Activated T-cell treated with anti-CD3 and anti-CD28 coated beads, Interleukin-2, amount 50 U/mL, for 24 hours (primary cell): ENCODE results near the gene ELF4.
A peak's percentile ranks its signal among the peaks of the same experiment; 100 is the strongest.

ENCODE experiments used
- DNase-seq: peaks from one replicate; pipeline ENCODE4 v3.0.0-alpha.2; 2020
- H3K27ac Mint-ChIP-seq: 2 replicates; pipeline ENCODE4 v1.8.0; 2020; ENCODE audit warnings: mild to moderate bottlenecking, mixed read lengths
- H3K27me3 Mint-ChIP-seq: 2 replicates; pipeline ENCODE4 v1.8.0; 2020; ENCODE audit warnings: mixed read lengths
- H3K36me3 Mint-ChIP-seq: 2 replicates; pipeline ENCODE4 v1.8.0; 2020; ENCODE audit warnings: low read depth, mixed read lengths
- H3K4me1 Mint-ChIP-seq: 2 replicates; pipeline ENCODE4 v1.8.0; 2020; ENCODE audit warnings: low read depth, mixed read lengths
- H3K4me3 Mint-ChIP-seq: 2 replicates; pipeline ENCODE4 v1.8.0; 2020; ENCODE audit warnings: mild to moderate bottlenecking, moderate library complexity, mixed read lengths
- H3K9me3 Mint-ChIP-seq: 2 replicates; pipeline ENCODE4 v1.8.0; 2020; ENCODE audit warnings: mixed read lengths

ELF4 gene

DNA sequence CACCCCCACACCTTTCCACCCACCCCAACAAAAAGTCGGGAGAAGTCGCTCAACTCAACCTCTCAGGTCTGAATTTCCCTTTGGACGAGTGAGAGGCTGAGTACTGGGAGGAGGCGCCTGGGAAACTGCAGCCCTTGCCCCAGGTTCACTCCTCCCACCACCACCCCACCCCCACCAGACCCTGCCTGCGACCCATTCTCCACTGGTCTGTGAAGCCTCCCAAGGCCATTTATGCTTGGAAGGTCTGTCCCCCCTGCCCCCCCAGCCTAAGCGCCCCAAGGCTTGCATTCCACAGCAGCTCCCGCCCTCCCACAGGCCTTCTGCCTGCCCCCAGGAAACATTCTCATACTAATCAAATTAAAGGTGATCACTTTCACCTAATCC is 27.2 kb downstream of the ELF4 start:
- Mint-ChIP-seq H3K9me3 (no peaks in the 10 kb centered on the region), H3K27ac (peak overlapping the region; percentile 91), H3K4me1 (peaks cover 80% of the 10 kb centered on the region), H3K4me3 (peak overlapping the region; percentile 59), H3K36me3 (peaks cover 19% of the 10 kb centered on the region), H3K27me3 (peaks cover 11% of the 10 kb centered on the region)
- no peak for DNase-seq

DNA sequence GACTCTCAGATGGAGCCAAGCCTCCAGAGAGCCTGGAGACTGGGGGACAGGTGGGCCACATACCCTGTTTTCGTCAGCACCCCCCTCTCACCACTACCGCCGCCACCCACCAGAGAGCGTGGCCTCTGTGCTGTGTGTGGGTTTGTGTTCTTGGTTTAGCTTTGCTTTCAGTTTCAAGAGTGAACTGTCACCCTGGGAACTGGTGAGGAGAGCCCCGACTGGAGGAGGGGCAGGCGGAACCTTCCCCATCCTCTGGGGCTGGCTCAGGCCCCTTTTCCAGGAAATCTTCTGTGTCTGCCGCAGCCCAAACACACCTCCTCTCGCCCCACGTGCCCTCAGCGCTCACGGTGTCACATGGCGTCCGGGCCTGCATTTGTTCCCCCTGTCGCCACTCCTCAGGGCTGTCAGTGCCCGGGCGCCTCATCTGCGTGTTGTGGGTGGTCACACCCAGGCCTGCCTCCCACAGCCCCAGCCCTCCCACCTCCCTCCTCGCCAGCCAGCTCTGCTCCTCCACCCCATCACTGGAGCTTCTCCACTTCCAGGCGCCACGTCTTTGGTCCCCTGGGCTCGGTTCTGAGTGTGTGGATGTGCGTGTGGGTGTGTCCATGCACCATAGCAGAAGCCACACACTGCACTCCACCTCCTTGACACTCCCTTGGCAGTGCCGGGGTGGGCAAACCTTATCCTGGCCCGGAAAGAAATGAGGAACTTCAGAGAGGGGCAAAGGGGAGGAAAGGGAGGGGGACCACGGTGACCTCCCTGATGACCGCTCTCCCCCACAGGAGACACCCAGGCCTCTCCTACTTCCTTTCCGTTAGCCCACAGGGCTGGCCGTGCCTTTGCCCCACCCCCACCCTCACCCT is 27.8 kb downstream of the ELF4 start:
- Mint-ChIP-seq H3K27ac (peak overlapping the region; percentile 89), H3K27me3 (peaks cover 8% of the 10 kb centered on the region), H3K4me1 (peaks cover 74% of the 10 kb centered on the region), H3K4me3 (peak overlapping the region; percentile 59), H3K9me3 (no peaks in the 10 kb centered on the region), H3K36me3 (peaks cover 21% of the 10 kb centered on the region)
- DNase-seq, result peak; percentile 79

DNA sequence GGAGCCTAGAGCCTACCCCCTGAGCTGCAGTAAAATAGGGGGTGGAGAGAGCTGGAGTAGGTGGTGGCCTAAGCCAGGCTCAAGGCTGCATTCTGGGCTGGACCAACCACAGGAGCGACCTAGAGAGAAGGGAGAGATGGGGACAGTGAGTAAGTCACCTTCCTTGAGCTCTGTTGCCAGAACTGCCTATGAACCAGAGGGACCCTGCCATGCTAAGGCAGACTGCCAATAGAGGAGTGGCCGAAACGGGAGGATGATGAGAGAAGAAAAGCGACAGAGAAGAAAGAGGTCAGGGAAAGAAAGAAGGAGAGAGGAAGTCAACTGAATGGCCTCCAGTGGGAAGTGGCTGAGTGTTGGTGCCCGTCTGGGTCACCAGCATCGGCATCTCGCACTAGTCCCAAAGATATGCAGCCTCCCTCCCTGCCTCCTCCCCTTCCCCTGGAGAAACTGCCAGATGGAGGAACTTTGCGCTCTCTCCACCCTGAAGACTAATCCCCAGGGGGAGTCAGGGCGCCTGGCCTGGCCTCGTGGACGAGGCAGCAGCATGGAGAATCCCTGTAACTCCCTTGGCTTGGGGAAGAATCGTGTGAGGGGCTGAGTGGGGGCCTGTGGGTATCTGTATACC is 28.8 kb downstream of the ELF4 start:
- H3K36me3 Mint-ChIP-seq, result peaks cover 28% of the 10 kb centered on the region
- DNase-seq, result no peak

DNA sequence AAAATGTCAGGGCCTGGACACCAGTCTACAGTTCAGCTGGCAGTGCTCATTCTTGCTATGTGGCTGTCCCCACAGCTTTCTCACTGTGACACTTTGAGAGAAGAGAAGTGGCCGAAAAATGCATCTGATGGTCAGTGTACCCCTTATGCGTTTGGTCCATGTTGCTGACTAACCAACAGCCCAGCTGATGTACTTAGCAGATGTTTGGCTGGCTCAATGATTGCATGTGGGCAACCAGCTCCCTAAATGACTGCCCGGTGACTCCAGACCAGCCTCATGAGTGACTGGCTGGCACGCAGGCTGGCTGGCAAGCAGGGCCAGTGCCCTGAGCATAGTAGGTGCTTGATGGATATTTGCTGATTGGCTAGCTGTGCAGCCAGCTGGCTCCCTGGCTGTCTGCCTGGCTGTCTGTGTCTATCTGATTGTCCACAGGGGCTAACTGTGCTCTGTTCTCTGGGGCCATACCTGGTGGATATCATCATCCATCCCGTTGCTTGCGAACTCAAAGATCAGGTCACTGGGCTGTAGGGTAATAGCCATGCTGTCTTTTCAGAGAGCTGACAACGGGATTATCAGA is 29.4 kb downstream of the ELF4 start:
- Mint-ChIP-seq H3K27me3 (peaks cover 11% of the 10 kb centered on the region), H3K9me3 (no peaks in the 10 kb centered on the region), H3K36me3 (peaks cover 24% of the 10 kb centered on the region), H3K4me3 (no peak overlapping the region), H3K27ac (peak overlapping the region; percentile 89), H3K4me1 (peaks cover 59% of the 10 kb centered on the region)
- DNase-seq, result no peak

More for the DNA sequence above, 28.8 kb downstream of the ELF4 start:
- Mint-ChIP-seq H3K4me1 (peaks cover 65% of the 10 kb centered on the region), H3K4me3 (no peak overlapping the region), H3K27ac (peak overlapping the region; percentile 89), H3K9me3 (no peaks in the 10 kb centered on the region), H3K27me3 (peaks cover 11% of the 10 kb centered on the region)

DNA sequence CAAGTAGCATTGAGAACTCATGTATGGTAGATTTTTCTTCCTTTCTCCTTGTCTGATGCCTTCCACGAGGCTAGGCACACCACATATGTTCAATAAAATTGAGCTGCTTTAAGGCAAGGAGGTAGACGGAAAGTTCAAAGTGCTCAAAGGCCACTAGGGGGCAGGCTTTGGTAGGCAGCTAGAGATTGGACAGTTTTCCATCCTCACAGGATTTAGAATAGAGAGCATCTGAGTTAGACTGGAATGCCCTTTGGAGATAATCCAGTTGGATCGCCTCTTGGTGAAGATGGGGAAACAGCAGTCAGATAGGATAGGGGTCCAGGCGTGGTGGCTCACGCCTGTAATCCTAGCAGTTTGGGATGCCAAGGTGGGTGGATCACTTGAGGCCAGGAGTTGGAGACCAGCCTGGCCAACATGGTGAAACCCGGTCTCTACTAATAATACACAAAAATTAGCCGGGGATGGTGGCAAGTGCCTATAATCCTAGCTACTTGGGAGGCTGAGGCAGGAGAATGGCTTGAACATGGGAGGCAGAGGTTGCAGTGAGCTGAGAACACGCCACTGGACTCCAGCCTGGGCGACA is 30.4 kb downstream of the ELF4 start:
- Mint-ChIP-seq H3K27ac (peak overlapping the region; percentile 62), H3K36me3 (peaks cover 21% of the 10 kb centered on the region), H3K4me3 (no peak overlapping the region), H3K4me1 (peaks cover 49% of the 10 kb centered on the region), H3K9me3 (no peaks in the 10 kb centered on the region), H3K27me3 (peaks cover 11% of the 10 kb centered on the region)
- peak; percentile 68 for DNase-seq

DNA sequence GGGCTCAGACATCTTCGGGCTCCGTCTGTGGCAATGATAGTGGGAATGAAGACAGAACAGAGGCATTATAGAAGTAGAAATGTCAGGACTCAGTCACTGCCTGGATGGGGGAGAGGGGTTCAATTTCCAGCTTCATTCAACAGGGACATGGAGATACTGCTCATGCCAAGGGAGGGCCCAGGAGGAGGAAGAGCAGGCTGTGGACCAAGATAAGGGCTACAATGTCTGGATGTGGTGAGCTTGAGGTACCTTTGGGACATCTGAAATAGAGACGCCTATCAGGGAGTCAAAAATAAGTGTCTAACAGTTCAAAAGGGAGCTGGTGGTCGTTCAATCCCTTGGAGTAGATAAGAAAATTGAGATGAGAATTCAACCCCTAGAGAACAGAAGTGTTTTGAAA is 34.5 kb downstream of the ELF4 start:
- Mint-ChIP-seq H3K27me3 (peaks cover 18% of the 10 kb centered on the region), H3K4me3 (no peak overlapping the region), H3K9me3 (no peaks in the 10 kb centered on the region), H3K36me3 (peaks cover 51% of the 10 kb centered on the region), H3K27ac (peak overlapping the region; percentile 3), H3K4me1 (peaks cover 11% of the 10 kb centered on the region)
- no peak for DNase-seq

DNA sequence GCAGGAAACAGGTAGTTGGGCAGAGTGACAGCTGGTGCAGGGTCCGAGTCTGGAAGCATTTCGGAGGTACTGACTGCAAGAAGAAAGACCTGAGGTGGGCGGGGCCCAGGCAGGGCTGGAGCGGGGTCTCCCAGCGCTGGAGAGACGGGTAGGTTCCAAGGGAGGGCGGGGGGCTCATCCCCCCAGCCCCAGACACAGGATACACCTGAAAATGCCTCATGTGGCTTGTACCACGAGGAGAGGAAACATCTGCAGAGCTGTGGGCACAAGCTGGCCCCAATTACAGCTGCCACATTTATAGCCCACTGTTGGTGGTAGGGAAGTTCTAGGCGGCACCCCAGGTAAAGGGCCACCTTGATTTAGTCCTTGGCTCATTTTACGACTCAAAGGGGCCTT is 38.0 kb downstream of the ELF4 start:
- H3K27me3 Mint-ChIP-seq, result peaks cover 10% of the 10 kb centered on the region
- no peaks in the 10 kb centered on the region for H3K9me3 Mint-ChIP-seq
- H3K4me1 Mint-ChIP-seq, result no peaks in the 10 kb centered on the region
- H3K36me3 Mint-ChIP-seq, result peaks cover 59% of the 10 kb centered on the region
- no peak for DNase-seq
- no peak overlapping the region for H3K27ac Mint-ChIP-seq
- H3K4me3 Mint-ChIP-seq, result no peak overlapping the region

DNA sequence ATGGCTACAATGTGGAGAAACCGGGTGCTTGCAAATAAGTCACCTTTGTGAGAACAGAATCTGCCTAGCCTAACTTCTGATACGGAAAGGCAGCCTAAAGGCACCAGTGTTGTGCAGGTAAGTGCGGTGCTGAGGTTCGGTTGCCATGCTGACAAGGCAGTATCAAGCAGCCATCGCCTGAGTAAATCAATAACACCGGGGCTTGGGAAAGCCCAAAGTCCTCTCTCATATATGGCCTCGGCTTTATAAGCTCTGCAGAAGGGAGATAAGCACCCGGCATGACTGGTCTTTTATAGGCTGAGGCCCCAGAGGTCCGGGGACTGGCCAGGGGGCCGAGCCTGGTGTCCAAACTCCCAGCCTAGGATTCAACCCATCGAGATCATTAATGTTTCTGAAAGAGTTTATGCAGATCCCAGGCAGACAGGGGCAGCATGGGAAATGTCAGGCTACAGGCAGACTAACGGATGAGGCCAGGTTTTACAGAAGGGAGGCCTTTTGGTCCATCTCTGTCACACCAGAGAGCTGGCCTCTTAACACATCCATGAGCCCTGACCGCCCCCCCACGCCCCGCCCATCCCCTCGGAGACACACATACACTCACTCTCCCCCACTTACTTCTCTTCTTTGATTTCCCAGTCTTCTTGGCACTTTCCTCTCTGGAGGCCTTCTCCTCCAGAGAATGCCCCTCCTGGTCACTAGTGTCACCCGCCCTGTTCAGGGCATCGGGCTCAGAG is 38.5 kb downstream of the ELF4 start:
- Mint-ChIP-seq H3K4me1 (no peaks in the 10 kb centered on the region), H3K27me3 (peaks cover 9% of the 10 kb centered on the region), H3K4me3 (no peak overlapping the region), H3K9me3 (no peaks in the 10 kb centered on the region), H3K27ac (no peak overlapping the region), H3K36me3 (peaks cover 59% of the 10 kb centered on the region)
- no peak for DNase-seq

DNA sequence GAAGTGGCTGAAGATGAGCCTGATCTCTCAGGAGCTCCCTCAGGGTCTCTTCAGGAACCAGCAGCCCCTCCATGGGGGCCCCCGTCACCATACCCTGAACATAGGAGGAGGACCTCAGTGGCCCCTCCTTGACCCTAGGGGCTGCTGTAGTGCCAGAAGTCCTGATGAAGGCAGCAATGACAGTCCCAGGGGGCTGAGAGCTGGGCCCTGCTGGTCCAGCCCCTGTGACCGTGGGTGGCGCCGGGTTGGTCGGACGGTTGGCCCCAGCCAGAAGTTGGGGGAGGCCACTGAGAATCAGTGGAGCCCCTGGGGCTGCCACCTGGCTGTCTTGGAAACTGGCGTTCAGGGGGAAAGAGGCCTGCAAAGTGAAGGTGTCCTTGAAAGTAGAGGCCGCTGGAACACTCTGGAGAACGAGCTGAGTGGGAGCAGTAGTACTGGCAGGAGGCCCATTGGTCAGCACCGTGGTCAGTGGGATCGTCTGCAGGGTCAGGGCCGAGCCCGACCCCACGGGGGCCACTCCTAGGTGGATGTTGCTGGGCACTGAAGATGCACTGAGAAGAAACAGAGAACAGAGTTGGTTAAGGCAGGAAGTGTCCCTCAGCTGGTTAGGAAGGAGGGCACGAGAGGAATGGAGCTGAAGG is 43.2 kb downstream of the ELF4 start:
- no peak overlapping the region for H3K27ac Mint-ChIP-seq
- H3K27me3 Mint-ChIP-seq, result peaks cover 22% of the 10 kb centered on the region
- peaks cover 56% of the 10 kb centered on the region for H3K36me3 Mint-ChIP-seq

DNA sequence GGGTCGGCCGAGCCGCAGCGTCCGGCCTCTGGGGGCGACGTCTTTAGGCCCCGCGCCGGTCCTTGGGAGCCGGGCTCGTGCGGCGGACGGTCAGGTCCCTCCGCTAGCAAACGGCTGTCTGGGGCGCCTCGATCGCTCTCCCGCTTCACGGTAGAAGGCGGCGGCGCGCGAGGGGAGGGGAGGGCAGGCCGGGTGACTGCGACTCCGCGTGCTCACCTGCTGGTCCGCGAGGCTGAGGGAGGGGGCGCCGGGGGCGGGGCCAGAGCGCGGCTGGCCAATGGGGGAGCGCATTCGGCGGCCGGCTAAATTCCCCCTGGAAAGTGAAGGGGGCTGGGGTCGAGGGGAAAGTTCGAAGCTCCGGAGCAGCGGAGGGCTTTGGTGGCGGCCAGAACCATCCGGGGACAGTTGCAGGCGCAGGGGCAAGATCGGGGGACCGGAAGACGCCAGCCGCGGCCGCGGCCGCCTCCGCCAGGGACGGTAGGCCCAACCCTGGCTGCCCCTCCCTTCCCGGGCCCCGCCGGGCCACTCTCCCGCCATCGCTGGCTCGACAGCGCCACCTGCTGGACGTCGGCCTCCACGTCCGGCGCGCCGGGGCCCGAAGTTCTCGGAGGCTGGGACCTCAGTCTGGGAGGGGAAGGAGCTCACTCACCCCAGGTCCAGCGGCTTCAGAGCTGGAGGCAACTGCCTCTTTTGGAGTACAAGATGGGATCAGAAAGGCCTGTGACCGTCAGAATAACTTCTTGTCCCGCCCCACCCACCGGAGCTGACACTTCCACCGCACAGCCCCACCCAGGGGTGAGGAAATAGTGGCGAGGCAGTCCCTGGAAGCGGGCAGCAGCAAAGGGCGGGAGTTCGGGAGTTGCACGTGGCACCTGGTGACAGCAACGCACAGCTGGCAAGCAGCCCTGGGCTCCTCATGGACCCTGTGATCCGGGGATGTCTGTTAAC is 49.9 kb downstream of the ELF4 start:
- peak; percentile 92 for DNase-seq
- Mint-ChIP-seq H3K27me3 (peaks cover 23% of the 10 kb centered on the region), H3K4me3 (peak overlapping the region; percentile 72), H3K36me3 (peaks cover 14% of the 10 kb centered on the region), H3K27ac (peak overlapping the region; percentile 75), H3K9me3 (no peaks in the 10 kb centered on the region), H3K4me1 (peaks cover 5% of the 10 kb centered on the region)

More for the DNA sequence above, 43.2 kb downstream of the ELF4 start:
- H3K9me3 Mint-ChIP-seq, result no peaks in the 10 kb centered on the region
- H3K4me3 Mint-ChIP-seq, result no peak overlapping the region
- no peak for DNase-seq
- no peaks in the 10 kb centered on the region for H3K4me1 Mint-ChIP-seq

DNA sequence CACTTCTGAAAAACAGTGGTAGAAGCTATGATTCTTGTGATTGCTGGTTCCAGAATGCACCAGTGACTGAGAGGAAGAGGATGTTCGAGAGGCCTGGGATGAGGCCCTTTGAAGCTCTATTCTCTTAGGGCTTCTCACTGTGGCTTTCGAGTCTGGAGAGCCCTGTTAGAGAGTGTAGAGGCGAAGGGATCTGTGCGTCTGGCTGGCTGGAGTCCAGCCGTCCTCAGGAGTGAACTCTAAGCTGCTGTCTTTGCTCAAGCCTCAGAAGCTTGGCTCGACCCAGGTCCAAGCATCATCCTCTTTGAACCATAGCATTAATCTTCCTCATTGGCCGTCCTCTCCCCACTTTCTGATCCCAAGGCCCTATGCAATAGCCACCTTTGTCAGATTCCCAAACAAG is 51.6 kb downstream of the ELF4 start:
- H3K4me3 Mint-ChIP-seq, result no peak overlapping the region
- H3K36me3 Mint-ChIP-seq, result peaks cover 8% of the 10 kb centered on the region
- no peak for DNase-seq
- H3K27ac Mint-ChIP-seq, result no peak overlapping the region
- peaks cover 11% of the 10 kb centered on the region for H3K27me3 Mint-ChIP-seq
- peaks cover 5% of the 10 kb centered on the region for H3K4me1 Mint-ChIP-seq
- H3K9me3 Mint-ChIP-seq, result no peaks in the 10 kb centered on the region

DNA sequence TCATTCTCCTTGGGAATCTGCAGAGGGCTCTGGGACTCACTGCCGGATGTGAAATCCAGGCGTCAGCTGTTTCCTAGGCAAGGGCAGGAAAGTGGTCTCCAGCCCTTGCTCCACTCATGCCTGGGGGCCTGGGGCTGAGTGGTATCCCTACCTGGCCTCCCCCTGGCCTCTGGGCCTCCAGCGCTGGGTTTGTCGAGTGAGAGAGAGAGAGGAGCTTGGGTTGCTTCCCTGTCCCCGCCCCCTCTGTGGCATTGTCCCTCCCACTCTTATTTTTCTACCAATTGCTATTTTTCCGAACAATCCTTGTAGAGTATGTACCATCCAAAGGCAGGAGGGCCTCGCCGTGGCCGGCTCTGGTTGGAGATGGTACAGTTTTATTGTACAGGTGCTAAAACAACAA is 53.1 kb downstream of the ELF4 start:
- H3K36me3 Mint-ChIP-seq, result peaks cover 18% of the 10 kb centered on the region
- H3K27me3 Mint-ChIP-seq, result peaks cover 2% of the 10 kb centered on the region
- no peaks in the 10 kb centered on the region for H3K9me3 Mint-ChIP-seq
- no peak for DNase-seq
- H3K4me3 Mint-ChIP-seq, result no peak overlapping the region
- H3K27ac Mint-ChIP-seq, result no peak overlapping the region
- peaks cover 5% of the 10 kb centered on the region for H3K4me1 Mint-ChIP-seq

DNA sequence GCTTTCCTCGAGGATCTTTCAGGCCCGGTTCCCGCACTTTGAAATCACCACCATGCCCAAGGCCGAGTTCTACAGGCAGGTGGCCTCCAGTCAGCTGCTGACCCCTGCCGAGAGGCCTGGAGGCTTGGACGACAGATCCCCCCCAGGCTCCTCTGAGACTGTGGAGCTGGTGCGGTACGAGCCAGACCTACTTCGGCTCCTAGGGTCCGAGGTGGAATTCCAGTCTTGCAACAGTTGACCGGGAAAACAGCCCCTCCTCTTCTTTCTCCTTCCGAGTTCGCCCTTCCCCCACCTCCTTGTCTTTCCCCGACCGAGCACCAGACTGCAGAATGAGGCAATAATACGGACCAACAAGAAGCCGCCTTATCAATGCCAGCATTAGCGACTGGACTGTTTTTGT is 54.4 kb downstream of the ELF4 start:
- H3K27ac Mint-ChIP-seq, result no peak overlapping the region
- H3K36me3 Mint-ChIP-seq, result peaks cover 24% of the 10 kb centered on the region
- DNase-seq, result no peak
- peaks cover 6% of the 10 kb centered on the region for H3K27me3 Mint-ChIP-seq
- H3K9me3 Mint-ChIP-seq, result no peaks in the 10 kb centered on the region
- no peak overlapping the region for H3K4me3 Mint-ChIP-seq
- H3K4me1 Mint-ChIP-seq, result peaks cover 3% of the 10 kb centered on the region
